ENCODE measurements around the gene PAXX.

Gene PAXX

DNA sequence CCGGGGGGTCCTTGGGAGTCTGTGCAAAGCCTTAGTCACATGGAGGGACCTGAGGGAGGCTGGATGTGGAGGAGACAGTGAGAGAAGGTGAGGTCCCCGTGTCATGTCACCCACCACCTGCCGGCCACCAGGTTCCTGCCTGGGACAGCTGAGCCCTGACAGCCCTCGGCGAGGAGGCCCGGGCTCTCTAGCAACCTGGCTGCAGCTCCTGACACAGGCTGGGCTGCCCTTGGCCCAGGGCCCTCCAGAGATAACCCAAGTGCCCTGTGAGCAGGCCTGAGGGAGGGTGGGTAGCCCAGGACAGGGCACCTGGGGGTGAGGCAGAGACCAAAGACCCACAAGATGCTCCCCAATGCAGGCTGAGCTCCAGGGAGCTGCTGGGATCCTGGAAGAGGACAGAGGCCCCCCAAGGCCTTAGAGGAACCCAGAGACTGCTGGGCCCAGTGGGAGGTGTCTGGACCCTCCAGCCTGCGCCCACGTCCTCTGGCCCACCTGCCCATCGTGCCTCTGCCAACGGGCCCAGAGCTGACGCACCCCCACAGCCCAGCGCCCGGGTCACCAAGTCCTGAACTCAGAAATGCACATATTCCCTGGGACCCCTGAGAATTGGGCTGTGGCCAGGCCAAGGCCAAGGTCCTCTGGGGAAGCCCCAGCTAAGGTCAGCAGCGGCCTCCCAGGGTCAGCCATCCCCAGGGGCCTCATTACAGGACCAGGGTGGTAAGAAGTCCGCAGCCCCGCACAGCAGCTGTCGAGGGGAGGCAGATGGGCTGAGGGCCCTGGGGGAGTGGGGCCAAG lies 23.7 kb upstream of the PAXX start:
- no peak for DNase-seq

DNA sequence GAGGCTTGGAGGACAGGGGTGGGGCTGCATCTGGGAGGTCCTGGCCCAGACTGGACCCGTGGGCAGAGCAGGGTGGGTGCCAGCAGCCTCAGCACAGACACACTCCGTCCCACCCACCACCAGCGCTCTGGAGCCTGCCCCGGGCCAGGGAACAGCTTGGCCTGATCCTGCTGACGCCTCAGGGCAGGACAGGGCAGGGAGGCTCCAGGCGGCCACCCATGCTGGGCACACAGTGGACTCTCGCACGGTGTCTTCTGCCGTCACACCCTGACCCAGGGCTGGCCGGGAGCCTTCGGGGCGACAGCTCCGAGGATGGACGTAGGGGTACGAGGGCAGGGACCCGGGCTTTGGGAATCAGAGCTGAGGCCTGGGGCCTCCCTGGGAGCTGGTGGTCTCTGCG lies 23.1 kb upstream of the PAXX start:
- no peak for DNase-seq

DNA sequence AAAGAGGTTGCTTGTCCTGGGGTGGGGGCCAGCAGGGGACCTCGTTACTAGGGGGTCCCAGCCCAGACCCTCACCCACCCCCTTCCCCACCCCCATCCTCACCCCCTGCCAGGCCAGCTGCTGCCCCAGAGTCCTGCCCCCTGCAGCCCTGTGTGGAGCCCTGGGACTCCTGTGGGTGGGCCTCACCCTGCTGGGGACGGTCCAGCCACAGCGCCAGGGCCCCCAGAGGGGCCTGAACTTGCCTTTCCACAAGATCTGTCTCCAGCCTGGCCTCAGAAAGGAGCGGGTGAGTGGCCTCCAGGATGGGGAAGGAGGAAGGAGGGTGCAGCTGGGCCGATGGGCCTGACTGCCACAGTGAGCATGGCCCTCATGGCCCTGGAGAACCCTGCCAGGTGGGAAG lies 22.4 kb upstream of the PAXX start:
- no peak for DNase-seq

DNA sequence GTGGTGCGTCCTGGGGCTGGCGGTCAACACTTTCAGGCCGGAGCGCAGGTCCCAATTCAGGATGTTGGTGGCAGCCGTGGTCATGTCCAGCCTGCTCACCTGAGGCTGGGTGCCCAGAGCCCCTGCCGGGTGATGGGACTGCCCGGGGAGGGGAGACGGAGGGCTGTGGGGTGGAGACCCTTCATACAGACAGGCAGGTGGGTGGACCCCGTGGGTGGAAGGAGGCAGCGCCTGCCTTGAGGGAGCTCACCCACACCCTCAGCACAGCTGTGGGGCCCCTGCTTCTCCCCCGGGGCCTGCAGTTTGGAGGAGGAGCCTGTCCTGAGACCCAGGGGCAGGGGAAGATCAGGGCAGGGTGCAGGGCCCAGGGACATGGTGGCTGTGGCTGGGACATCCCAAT lies 21.9 kb upstream of the PAXX start:
- no peak for DNase-seq

DNA sequence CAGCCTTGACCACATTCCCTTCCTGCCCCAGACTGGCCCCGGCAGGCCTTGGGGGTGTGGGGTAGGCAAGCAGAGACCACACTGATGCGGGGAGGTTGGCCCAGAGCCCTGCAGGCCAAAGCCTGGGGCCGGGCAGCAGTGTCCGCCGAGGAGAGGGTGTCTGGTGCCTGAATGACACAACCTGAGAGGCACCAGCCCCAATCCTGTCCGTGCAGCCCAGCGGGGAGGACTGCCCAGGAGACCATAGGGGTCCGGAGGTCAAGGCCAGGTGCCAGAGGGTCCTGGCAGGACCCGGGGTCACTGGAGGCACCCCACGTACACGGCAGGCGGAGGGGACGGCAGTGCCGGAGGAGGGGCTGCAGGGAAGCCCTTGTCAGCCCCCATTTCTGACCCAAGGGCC lies 20.5 kb upstream of the PAXX start:
- no peak for DNase-seq

DNA sequence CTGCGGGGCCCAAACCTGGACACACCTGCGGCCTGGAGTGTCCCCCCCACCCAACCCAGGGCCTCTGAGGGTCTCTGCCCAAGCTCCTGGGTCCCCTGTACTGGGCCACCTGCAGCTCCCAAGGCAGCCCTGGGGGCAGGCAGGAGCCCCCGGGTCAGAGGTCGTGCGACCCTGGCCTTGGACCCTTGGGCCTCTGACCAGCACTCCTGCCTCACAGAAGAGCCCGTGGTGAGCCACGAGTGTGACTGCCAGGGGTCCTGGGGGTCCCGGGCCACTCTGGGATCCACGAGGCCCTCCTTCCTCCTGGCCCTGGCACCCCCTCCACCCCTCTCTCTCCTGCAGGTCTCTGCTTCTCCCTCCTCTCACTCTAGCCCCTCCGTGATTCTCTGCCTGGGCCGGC lies 19.9 kb upstream of the PAXX start:
- no peak for DNase-seq

DNA sequence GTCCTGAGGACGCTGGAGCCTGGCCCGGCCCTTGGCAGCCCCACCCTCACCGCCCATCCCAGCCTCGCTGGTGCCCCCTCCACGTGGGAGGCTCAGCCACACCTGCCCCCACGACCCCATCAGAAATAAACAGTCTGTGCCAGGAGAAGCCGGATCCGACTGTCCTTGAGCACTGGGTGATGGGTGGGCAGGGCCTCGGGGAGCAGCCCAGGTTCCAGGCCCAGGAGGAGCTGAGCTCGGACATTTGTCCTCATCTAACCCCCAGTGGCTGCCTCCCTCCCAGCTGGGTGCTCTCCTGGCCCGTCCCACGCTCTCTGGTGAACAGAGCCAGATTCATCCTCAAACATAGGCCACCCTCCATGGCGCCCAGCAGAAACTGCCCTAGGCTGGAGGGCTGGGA lies 19.5 kb upstream of the PAXX start:
- no peak for DNase-seq

DNA sequence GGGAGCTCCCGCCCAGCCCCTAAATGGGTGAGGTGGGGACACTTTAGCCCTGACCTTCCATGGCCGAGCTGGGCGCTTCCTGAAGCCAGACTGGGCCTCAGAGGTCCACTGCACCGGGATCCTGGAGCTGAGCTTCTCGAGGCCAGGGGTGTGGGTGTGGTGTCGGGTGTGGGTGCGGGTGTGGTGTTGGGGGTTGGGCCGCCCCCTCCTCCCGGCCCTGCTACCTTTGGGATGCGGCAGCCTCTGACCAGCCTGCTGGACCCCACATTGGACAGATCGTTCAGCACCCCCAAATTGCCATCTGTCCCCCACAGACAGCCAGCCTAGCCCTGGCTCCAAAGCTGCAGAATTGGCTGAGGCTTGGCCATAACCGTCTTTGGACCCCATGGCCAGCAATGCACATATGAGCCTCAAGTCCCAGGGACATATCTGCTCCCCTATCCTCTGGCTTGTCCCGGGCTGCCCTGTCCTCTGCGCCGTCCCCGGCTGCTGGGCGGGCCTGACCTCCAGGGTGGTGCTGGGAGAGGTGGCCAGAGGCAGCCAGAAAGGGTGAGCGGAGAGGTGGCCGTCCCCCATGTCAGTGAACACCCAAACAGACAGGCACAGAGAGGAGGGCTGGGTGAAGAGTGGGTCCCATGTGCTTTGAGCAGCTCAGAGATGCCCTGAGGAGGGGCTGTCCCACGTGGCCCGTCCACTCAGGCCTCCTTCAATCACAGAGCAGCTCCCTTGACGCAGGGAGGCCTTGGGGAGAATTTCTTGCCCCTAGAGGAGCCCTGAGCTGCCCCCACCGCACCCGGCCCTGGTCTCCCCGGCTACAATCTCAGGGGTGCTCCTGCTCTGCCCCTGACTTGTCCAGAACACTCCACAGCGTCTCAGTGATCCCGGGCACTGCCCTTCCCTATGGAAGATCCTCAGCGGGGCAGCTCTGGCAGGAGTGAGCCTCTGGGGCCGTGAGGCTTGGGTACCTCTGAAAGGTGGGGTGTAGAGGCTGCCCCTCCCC lies 18.3 kb upstream of the PAXX start:
- DNase-seq, result no peak

DNA sequence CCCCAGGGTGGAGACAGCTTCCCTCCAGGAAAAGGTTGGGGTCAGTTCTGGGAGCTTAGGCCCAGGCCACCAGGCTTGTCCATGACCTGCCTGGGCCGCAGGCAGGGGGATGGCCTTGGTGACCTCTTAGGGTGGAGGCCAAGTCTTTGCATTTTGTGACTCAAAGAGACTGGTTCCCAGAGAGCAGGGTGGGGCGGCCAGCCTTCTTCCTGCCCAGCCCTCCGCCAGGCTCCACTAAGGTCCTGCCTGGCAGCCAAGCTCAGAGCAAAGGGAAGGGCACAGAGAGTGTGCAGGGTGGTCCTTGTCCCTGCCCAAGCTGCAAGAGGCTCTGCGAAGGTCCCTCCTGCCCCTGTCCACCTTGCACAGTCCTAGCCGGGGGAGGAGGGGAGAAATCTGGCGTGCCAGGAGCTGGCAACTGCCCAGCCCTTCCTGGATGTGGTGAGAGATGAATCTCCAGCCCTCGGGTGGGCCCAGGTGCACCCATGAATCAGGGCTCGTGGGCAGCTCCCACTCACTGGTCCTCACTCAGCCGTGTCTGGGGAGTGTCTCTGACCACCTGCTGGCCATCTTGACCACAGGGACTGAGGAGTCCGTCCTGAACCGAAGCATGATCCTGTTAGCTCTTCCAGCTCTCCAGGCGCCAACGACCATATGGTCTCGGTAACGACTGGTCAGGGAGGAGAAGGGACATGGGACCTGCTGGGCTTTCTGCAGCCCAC lies 17.2 kb upstream of the PAXX start:
- DNase-seq, result no peak

DNA sequence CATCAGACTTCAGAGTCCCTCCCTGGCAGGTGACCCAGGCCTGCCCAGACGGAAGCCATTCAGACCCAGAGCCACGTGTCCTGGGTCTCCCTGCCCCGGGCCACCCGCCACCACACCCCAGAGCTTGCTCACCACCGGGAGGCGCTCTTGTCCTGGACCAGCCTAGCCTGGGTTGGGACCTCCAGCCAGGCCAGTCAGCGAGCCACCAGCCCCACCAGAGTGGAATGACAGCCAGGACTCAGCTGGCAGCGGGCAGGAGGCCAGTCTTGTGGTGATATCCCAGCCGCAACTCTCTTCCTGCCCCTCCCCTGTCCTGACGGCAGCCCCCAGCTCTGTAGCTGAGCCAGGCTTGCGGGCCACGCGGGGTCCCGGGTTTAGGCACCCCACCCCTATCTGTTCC lies 16.6 kb upstream of the PAXX start:
- DNase-seq, result peak; percentile 60

DNA sequence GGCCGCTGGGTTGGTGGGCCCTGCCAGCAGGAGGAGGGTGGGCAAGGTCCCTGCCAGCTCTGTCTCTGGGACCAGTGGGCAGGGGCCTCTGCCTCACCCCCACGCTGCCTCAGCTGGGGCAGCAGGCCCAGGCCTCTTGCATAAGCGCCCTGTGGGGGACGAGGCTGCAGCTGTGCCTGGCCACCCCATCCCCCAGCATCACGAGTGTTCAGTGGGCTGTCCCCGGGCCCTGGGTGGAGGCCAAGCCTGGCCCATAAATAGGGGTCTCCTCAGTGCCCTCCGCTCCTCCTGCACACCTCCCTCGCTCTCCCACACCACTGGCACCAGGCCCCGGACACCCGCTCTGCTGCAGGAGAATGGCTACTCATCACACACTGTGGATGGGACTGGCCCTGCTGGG lies 15.0 kb upstream of the PAXX start, which contains the start of gene PTGDS:
TSS of gene PTGDS (plus strand) at position 282 of the 400 bp plus-strand sequence. CDS start at position 357, 75 bp downstream.
- no peak for DNase-seq

DNA sequence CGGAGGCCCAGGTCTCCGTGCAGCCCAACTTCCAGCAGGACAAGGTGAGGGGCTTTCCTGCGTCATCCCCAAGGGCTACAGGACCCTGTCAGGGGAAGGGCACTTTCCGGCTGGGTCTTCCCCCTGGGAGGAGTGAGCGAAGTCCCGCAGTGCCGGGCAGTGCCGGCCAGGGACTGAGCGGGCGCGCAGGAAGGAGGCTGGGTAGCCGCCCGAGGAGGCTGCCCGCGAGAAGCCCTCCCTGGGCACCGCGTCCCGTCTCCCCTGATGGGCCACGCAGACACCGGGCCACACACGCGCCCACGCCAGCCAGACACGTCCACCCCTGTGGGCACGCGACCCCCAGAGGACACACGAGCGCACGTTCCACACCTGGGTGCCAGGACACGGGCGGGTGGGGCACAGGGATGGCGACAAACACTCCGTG lies 14.6 kb upstream of the PAXX start:
- no peak for DNase-seq

DNA sequence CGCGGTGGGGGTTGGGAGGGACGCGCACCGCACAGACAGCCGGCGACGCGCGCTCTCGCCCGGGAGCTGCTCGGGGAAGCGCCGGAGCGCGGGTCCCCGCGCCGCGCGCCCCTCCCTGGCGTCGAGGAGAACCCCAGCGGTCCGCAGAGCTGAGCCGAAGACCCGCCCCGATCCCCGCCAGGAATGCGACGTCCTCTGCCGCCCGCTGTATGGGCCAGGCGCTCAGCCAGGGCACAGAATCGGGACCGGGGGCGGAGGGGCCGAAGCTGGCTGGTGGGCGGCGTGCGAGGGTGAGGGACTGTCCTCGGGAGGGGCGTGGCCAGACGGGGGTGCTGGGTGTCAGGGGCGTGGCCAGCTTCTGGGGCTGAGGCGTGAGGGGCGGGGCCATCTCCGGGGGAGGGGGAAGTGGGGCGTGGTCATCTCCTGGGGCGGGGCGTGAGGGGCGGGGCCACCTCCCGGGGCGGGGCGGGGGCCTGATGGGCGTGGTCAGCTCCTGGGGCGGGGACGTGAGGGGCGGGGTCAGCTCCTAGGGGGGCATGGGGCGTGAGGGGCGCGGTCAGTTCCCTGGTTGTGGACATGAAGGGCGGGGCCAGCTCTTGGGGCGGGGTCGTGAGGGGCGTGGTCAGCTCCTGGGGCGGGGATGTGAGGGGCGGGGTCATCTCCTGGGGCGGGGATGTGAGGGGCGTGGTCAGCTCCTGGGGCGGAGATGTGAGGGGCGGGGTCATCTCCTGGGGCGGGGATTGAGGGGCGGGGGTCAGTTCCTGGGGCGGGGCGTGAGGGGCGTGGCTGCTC lies 14.0 kb upstream of the PAXX start:
- DNase-seq, result peak; percentile 81

DNA sequence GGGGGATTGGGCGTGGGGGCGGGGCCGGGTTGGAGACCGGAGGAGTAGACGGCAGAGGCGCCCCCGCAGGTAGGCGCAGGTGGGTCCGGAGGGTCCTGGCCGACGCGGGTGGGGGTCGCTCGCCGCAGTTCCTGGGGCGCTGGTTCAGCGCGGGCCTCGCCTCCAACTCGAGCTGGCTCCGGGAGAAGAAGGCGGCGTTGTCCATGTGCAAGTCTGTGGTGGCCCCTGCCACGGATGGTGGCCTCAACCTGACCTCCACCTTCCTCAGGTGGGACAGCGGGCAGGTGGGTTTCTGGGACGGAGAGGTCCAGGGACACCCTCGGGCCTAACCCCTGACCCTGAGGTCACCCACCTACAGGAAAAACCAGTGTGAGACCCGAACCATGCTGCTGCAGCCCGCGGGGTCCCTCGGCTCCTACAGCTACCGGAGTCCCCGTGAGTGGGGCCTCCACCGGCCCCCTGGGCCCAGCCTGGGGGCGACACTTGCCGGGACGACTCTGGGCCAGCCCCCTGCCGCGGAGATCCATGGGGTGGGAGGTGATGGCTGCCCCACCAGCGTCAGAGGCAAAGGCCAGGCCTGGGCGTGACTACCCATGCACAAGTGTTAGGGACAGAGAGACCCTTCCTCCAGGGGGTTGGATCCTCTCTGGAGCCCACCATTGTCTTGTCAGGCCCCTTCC lies 13.2 kb upstream of the PAXX start:
- DNase-seq, result no peak

DNA sequence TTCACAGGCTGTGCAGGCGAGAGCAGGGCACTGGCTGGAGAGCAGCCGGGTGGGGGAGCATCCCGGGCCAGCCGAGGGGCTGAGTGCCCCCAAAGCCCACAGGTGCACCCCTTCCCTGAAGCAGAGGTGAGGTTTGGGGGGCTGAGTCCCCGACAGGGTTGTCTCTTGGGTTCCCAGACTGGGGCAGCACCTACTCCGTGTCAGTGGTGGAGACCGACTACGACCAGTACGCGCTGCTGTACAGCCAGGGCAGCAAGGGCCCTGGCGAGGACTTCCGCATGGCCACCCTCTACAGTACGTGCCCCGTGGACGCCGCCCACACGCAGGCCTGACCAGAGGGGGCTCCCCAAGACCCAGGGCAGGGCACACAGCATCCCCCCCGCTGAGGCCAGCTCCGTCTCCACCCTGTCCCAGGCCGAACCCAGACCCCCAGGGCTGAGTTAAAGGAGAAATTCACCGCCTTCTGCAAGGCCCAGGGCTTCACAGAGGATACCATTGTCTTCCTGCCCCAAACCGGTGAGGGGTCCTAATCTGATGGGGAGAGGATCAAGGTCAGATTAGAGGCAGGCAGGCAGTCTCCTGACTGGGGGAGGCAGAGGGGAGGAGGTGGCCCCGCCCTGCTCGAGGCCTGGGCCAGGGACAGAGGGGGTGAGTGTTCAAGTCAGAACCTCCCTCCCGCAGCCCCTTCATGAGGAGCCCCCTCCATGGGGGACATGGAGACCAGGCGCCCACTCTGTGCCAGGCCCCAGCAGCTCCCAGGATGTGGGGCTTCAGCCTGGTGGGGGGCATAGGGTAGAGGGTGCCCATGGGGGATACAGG lies 12.2 kb upstream of the PAXX start:
- DNase-seq, result no peak

DNA sequence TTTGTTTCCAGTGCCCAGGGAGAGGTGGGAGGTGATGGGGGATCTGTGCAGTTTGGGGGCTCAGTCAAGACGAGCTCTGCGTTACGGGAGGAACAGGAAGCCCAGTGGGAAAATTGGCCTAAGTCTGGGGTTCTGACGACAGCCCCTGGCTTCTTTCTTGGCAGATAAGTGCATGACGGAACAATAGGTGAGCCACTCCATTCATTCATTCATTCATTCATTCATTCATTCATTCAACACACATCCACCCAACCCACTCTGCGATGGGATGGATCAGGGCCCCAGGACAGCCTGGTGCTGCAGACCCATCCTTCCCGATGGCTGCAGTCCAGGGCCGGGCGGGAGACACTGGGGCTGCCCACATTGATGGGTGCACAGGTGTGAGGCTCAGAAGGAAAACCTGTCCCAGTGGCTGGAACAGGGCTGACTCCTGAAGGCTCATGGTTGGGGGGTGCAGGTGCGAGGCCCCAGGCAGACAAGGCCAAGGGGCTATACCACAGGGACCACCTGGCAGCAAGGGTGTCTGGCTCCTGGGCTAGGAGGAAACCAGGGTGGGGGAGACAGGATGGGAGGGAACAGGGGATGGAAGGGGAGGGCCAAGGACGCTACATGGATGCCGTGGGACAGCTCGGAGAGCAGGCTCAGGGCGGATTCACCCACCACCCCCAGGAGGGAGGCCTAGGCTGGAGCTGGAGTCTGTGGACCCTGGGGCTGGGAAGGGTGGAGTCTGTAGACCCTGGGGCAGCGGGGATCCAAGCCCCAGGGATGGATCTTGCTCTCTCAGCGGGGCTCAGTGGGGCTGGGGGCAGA lies 11.3 kb upstream of the PAXX start:
- no peak for DNase-seq

DNA sequence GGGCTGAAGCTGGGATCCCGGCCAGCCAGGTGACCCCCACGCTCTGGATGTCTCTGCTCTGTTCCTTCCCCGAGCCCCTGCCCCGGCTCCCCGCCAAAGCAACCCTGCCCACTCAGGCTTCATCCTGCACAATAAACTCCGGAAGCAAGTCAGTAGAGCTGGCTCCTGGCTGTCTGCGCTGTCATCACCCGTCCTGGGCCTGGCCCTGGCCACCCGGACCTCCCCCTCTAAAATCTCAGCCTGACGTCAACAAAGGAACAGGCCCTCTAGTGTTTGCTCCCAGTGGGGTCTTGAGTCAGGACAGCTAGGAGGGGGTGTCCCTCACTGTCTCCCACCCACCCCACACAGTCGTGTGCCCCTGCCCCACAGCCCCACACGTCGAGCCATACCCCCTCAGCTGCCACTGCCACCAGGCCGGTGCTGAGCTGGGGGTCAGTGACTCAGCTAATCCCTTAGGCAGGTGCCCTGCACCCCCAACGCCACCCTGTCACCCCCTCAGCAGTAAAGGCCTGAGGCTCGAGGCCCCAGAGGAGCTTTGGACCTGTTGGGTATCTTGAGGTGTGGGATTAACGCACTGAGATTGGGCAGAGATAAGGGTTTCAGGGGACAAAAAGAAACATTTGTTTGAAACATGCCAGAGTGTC lies 10.5 kb upstream of the PAXX start:
- DNase-seq, result no peak

DNA sequence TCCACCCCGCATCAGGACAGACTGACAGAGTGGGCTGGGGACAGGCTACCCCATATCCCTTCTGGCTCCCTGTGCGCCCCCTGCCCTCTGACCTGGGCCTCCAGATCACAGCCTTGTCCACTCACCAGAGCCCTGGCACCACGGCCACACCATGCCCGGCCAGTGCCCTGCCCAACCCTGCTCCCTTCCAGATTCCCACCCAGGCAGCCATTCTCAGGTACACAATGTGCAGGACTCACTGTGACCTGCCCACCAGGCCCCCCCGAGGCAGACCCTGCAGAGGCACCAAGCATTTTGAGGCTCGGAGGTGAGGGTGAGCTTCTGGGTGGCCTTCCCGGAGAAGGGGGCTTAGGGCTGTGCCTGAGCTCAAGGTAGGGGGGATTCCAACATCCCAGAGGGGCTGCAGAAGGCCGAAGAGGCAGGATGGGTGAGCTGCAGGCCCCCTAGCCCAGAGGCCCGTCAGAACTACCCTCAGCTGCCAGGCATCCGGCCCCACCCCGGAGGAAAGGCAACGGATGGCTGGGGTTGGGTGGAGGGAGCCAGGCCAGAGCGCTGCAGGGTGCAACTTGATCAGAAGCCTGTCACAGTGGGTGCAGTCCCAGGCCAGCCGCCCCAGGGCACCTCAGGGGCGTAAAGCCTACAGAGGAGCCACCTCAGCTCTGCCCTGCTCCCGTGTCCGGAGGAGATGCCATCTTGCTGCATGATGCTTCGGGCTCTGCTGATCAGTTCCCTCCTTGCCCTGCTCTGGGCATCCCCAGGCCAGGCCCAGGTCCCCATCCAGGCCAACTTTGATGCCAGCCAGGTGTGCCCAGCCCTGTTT lies 9.8 kb upstream of the PAXX start, which contains the start of gene LCNL1:
TSS of gene LCNL1 (plus strand) at position 762 of the 820 bp plus-strand sequence. CDS start 594 bp downstream, outside the sequence.
- no peak for DNase-seq

All from activated CD4-positive, alpha-beta T cell treated with anti-CD3 and anti-CD28 coated beads for 48 hours (primary cell).